Caco-2 (cell line): ENCODE results near the gene PCGF3. TPM values are rescaled to one million over a fixed set of nuclear protein-coding genes. Genes with fewer than 3 reads are reported as not detected.
"Not testable (repeated sequence)": the region's sequence is repeated elsewhere in the genome, so short reads cannot be mapped to it uniquely, and the experiment has no call there.

Experiments
- BruUV-seq: library from RNA; stranded (reverse); fragments of 400-500 nt; replicated peaks from 2 replicates; lab custom pipeline; 2021; lab: Mats Ljungman, UMichigan
- CTCF ChIA-PET: fragments of 300-600 bp; sonication (Branson Sonifier 250); formaldehyde crosslinking; loops from one replicate; lab custom pipeline; 2022; ENCODE audit warnings: antibody characterized with exemption; lab: Charles Lee
- POLR2A ChIA-PET: fragments of 300-600 bp; sonication (Branson Sonifier 250); formaldehyde crosslinking; loops from one replicate; lab custom pipeline; 2022; ENCODE audit warnings: antibody characterized with exemption; lab: Charles Lee
- DNase-seq, 2 experiments: peaks; one replicate each; pipeline versions ENCODE4 v3.0.0 to v3.0.0-alpha.2; 2020 to 2022
- H3K27me3 ChIP-seq: replicated peaks from 2 replicates; pipeline ENCODE4 v1.6.0; 2011; ENCODE audit warnings: low read length; ENCODE audit not compliant: control insufficient read depth, insufficient read depth
- H3K36me3 ChIP-seq: 2 replicates; pipeline ENCODE4 v1.5.1; 2011; ENCODE audit warnings: low read length; ENCODE audit not compliant: control insufficient read depth, insufficient read depth
- H3K4me1 ChIP-seq: fragments of 250-450 bp; sonication (Bioruptor Pico); 2 replicates; pipeline ENCODE4 v1.5.1; 2020; ENCODE audit warnings: mild to moderate bottlenecking
- H3K4me3 ChIP-seq: 2 replicates; pipeline ENCODE4 v1.5.1; 2011; ENCODE audit warnings: low read depth, mild to moderate bottlenecking, control low read depth, low read length
- H3K9me3 ChIP-seq: fragments of 250-450 bp; sonication (Bioruptor Pico); 2 replicates; pipeline ENCODE4 v1.5.1; 2020; ENCODE audit warnings: mild to moderate bottlenecking, moderate library complexity
- H3K27ac Mint-ChIP-seq: one replicate; pipeline ENCODE4 v1.8.0; 2022; ENCODE audit warnings: mixed read lengths; ENCODE audit not compliant: unreplicated experiment
- H3K27me3 Mint-ChIP-seq: one replicate; pipeline ENCODE4 v1.8.0; 2022; ENCODE audit warnings: mixed read lengths; ENCODE audit not compliant: insufficient read depth, unreplicated experiment
- H3K36me3 Mint-ChIP-seq: one replicate; pipeline ENCODE4 v1.8.0; 2022; ENCODE audit warnings: mild to moderate bottlenecking, mixed read lengths; ENCODE audit not compliant: insufficient read depth, unreplicated experiment
- H3K4me1 Mint-ChIP-seq: one replicate; pipeline ENCODE4 v1.8.0; 2022; ENCODE audit warnings: low read depth, mixed read lengths; ENCODE audit not compliant: unreplicated experiment
- H3K4me3 Mint-ChIP-seq: one replicate; pipeline ENCODE4 v1.8.0; 2022; ENCODE audit warnings: mild to moderate bottlenecking, moderate library complexity, mixed read lengths; ENCODE audit not compliant: unreplicated experiment
- H3K9me3 Mint-ChIP-seq: one replicate; pipeline ENCODE4 v1.8.0; 2022; ENCODE audit warnings: mixed read lengths; ENCODE audit not compliant: unreplicated experiment
- intact Hi-C: fragments of 100-400 bp; cut with micrococcal nuclease; formaldehyde crosslinking; loops from one replicate; pipeline ENCODE4 v1.10.0; 2022; ENCODE audit not compliant: unreplicated experiment
- total RNA-seq: library from RNA; stranded (reverse); gene quantifications from 2 replicates; pipeline ENCODE4 v1.2.3, GENCODE V29; 2022
- TF ChIP-seq, protein P1 (sequence below), 2 experiments: fragments of 200-600 bp in 1 of 2; IDR thresholded peaks; 1 replicate in 1 of 2; 2 replicates in 1 of 2; pipeline versions ENCODE4 v1.5.1 to v1.8.0; 2011 to 2022; ENCODE audit warnings: antibody characterized with exemption in 1 of 2, control low read depth in 1 of 2, inconsistent platforms in 1 of 2, low read depth in 1 of 2, low read length in 1 of 2, mild to moderate bottlenecking in 1 of 2, moderate library complexity in 1 of 2; ENCODE audit not compliant: insufficient read depth in 1 of 2, severe bottlenecking in 1 of 2, unreplicated experiment in 1 of 2

The PCGF3 gene
- total RNA-seq, 1 experiment from 2014 or later: 38.0 TPM

DNA sequence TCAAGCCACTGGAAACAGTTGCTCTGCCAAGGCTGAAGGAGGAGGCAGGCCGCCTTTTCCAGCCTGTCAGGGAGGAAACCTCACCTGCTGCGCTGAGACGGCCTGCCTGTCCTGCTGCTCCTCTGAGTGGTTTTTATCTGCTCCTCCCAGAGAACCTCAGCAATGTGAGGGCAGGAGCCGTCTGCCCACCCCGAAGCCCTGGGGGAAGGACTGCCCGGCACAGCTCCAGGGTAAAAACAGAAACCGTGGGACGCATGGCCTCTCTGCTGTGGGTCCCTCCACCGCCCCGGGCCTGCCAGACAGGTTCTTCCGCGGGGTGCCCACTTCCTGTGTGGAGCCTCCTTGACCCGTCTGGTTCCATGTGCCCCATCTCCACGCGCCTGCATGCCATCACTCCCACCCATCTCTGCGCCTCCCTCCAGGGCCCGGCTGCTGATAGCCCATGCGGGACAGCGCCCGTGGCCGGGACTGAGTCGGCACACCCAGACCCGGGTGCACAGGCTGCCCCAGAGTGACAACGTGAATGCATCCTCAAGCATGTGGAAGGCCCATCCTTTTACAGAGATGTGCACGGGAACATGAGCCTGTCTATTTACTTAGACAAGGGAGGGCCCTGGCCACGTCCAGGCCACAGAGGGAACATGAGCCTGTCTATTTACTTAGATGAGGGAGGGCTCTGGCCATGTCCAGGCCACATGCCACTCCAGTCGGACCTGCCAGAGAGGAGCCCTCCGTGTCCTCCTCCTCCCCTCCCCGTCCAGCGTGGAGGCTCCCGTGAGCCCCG lies 12.7 kb upstream of the PCGF3 start:
- Histone ChIP-seq H3K9me3 (no peaks in the 10 kb centered on the region), H3K36me3 (no peaks in the 10 kb centered on the region), H3K4me1 (peaks cover 3% of the 10 kb centered on the region; the same call in 1 of the 2 replicates), H3K4me3 (no peak overlapping the region), H3K27me3 (no peaks in the 10 kb centered on the region)
- Mint-ChIP-seq H3K27ac (no peak overlapping the region), H3K36me3 (peaks cover 5% of the 10 kb centered on the region), H3K9me3 (peaks cover 13% of the 10 kb centered on the region), H3K4me3 (no peak overlapping the region), H3K4me1 (no peaks in the 10 kb centered on the region), H3K27me3 (no peaks in the 10 kb centered on the region)
- CTCF ChIA-PET: no interaction called here
- no peak for DNase-seq
- intact Hi-C loops: no loop called here
- POLR2A ChIA-PET: no interaction called here
- TF ChIP-seq, protein P1, sequence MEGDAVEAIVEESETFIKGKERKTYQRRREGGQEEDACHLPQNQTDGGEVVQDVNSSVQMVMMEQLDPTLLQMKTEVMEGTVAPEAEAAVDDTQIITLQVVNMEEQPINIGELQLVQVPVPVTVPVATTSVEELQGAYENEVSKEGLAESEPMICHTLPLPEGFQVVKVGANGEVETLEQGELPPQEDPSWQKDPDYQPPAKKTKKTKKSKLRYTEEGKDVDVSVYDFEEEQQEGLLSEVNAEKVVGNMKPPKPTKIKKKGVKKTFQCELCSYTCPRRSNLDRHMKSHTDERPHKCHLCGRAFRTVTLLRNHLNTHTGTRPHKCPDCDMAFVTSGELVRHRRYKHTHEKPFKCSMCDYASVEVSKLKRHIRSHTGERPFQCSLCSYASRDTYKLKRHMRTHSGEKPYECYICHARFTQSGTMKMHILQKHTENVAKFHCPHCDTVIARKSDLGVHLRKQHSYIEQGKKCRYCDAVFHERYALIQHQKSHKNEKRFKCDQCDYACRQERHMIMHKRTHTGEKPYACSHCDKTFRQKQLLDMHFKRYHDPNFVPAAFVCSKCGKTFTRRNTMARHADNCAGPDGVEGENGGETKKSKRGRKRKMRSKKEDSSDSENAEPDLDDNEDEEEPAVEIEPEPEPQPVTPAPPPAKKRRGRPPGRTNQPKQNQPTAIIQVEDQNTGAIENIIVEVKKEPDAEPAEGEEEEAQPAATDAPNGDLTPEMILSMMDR (IDR thresholded peaks at IDR 0.05; ENCODE audit: insufficient read depth in 1 of 2, low read depth in 1 of 2, low read length in 1 of 2, severe bottlenecking in 1 of 2, unreplicated experiment in 1 of 2): no peak
- BruUV-seq: no TSS peak

- H3K36me3 Mint-ChIP-seq, H3K4me3 Mint-ChIP-seq, H3K27me3 Mint-ChIP-seq, POLR2A ChIA-PET, H3K9me3 ChIP-seq, CTCF ChIA-PET, intact Hi-C loops, H3K4me1 Mint-ChIP-seq, H3K4me3 ChIP-seq, BruUV-seq, H3K27me3 ChIP-seq, DNase-seq, H3K27ac Mint-ChIP-seq, H3K4me1 ChIP-seq, H3K36me3 ChIP-seq: not testable (repeated sequence)
- H3K9me3 Mint-ChIP-seq: peaks cover 13% of the 10 kb centered on the region
These were observed 11.2 kb upstream of the PCGF3 start for GRCh38 chr4:694341-694940.

DNA sequence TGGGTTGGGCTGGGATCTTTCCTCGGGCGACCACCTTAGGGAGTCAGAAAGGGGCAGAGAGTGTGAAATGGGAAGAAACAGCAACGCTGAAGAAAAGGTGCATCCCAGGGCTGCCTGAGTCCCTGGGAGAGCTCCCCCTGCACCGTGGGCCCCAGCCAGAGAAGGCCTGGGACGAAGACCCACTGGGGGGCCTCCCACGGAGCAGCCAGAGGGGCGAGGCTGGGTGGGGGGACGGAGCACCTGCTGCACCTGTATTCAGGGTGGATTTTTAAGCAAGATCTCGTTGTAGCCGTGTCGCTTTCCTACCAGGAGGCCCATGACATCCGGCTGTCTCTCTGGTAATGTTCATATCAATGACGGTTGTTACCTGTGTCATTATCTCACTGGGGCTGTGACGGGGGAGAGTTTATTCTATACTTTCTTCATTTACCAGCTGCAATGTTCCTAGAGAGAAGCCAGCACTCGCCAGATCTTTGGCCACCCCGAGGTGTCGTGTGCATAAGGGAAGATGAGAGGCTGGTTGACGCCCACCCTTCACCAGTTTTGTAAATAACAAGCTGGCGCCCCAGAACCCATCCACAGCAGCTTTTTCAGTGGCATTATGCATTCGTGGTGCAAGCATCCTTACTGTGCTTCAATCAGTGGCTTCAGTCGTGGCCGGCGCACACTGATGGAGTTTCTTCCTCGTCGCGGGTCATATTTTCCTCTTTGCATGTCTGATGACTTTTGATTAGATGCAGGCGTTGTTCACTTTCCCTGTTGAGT lies 5.6 kb upstream of the PCGF3 start:
- Histone ChIP-seq H3K27me3 (no peaks in the 10 kb centered on the region), H3K9me3 (no peaks in the 10 kb centered on the region), H3K4me1 (no peaks in the 10 kb centered on the region), H3K4me3 (no peak overlapping the region), H3K36me3 (no peaks in the 10 kb centered on the region)
- H3K27me3 Mint-ChIP-seq: no peaks in the 10 kb centered on the region
- no TSS peak for BruUV-seq
- POLR2A ChIA-PET: no interaction called here
- peaks cover 7% of the 10 kb centered on the region for H3K36me3 Mint-ChIP-seq
- H3K4me1 Mint-ChIP-seq: no peaks in the 10 kb centered on the region
- CTCF ChIA-PET: interaction anchor here (0.6 to 0.8 kb wide), 3 partner anchors 13 to 147 kb away, joined by 3 to 5 read pairs (median 3); no protein-coding TSS in a partner anchor
- H3K4me3 Mint-ChIP-seq: no peak overlapping the region
- TF ChIP-seq, protein P1 (IDR thresholded peaks at IDR 0.05; ENCODE audit: insufficient read depth in 1 of 2, low read depth in 1 of 2, low read length in 1 of 2, severe bottlenecking in 1 of 2, unreplicated experiment in 1 of 2): no peak
- peaks cover 3% of the 10 kb centered on the region for H3K9me3 Mint-ChIP-seq
- intact Hi-C loops: no loop called here
- no peak overlapping the region for H3K27ac Mint-ChIP-seq
- DNase-seq: no peak
